OCI-LY7 (cell line): ENCODE results near the gene NCOA3. TPM values are rescaled to one million over a fixed set of nuclear protein-coding genes. Genes with fewer than 3 reads are reported as not detected.

Experiments used
- BruUV-seq: library from RNA; stranded (reverse); fragments of 400-500 nt; replicated peaks from 2 replicates; lab custom pipeline; 2021; lab: Mats Ljungman, UMichigan
- CTCF ChIA-PET: fragments of 300-600 bp; sonication (Branson Sonifier 250); formaldehyde crosslinking; loops from one replicate; lab custom pipeline; 2022; ENCODE audit warnings: antibody characterized with exemption; ENCODE audit not compliant: unreplicated experiment; lab: Charles Lee
- POLR2A ChIA-PET: fragments of 300-600 bp; sonication (Branson Sonifier 250); formaldehyde crosslinking; loops from one replicate; lab custom pipeline; 2022; ENCODE audit warnings: antibody characterized with exemption; lab: Charles Lee
- DNase-seq: peaks from one replicate; pipeline ENCODE4 v3.0.0-alpha.2; 2015; ENCODE audit warnings: low spot score
- H2AFZ ChIP-seq: fragments of 200-600 bp; sonication (generic), shearing (Covaris generic); 2 replicates; pipeline ENCODE4 v1.6.1; 2014; ENCODE audit warnings: mild to moderate bottlenecking, antibody characterized with exemption, low read length, moderate library complexity
- H3K27ac ChIP-seq: fragments of 200-600 bp; sonication (generic); 2 replicates; pipeline ENCODE4 v1.5.1; 2014; ENCODE audit warnings: mixed run types, low read depth, mild to moderate bottlenecking, moderate library complexity, low read length, inconsistent platforms; ENCODE audit not compliant: poor library complexity, severe bottlenecking
- H3K36me3 ChIP-seq: fragments of 200-600 bp; sonication (generic); 2 replicates; pipeline ENCODE4 v1.6.1; 2014; ENCODE audit warnings: mild to moderate bottlenecking, antibody characterized with exemption, low read length, moderate library complexity, mixed read lengths; ENCODE audit not compliant: insufficient read depth
- H3K4me1 ChIP-seq: fragments of 200-600 bp; sonication (generic); 2 replicates; pipeline ENCODE4 v1.5.1; 2014; ENCODE audit warnings: mild to moderate bottlenecking, low read length; ENCODE audit not compliant: insufficient read depth, poor library complexity, severe bottlenecking
- H3K4me2 ChIP-seq: fragments of 200-600 bp; sonication (generic); 2 replicates; pipeline ENCODE4 v1.6.1; 2014; ENCODE audit warnings: mild to moderate bottlenecking, low read length
- H3K4me3 ChIP-seq: fragments of 200-600 bp; sonication (generic); 2 replicates; pipeline ENCODE4 v1.5.1; 2014; ENCODE audit warnings: mild to moderate bottlenecking, low read depth, low read length; ENCODE audit not compliant: poor library complexity, severe bottlenecking
- H3K79me2 ChIP-seq: fragments of 200-600 bp; sonication (generic); 2 replicates; pipeline ENCODE4 v1.6.1; 2016; ENCODE audit warnings: low read depth, mild to moderate bottlenecking, low read length, moderate library complexity, mixed read lengths; ENCODE audit not compliant: insufficient read depth
- H3K9me2 ChIP-seq: fragments of 200-600 bp; sonication (generic); 2 replicates; pipeline ENCODE4 v1.6.1; 2016; ENCODE audit warnings: mild to moderate bottlenecking, low read length, mixed read lengths; ENCODE audit not compliant: insufficient read depth
- H3K9me3 ChIP-seq: fragments of 200-600 bp; sonication (generic); 2 replicates; pipeline ENCODE4 v1.6.1; 2014; ENCODE audit warnings: mild to moderate bottlenecking, mixed run types, low read length, mixed read lengths
- H4K20me1 ChIP-seq: fragments of 200-600 bp; sonication (generic); 2 replicates; pipeline ENCODE4 v1.6.1; 2014; ENCODE audit warnings: mild to moderate bottlenecking, antibody characterized with exemption, low read length, moderate library complexity, mixed read lengths; ENCODE audit not compliant: insufficient read depth
- EZH2phosphoT487 ChIP-seq: fragments of 200-600 bp; sonication (generic); IDR thresholded peaks from 2 replicates; pipeline ENCODE4 v1.6.1; 2018; ENCODE audit warnings: low read depth, borderline replicate concordance, mild to moderate bottlenecking, mixed run types, antibody characterized with exemption, low read length, moderate library complexity, mixed read lengths
- intact Hi-C: fragments of 100-400 bp; cut with micrococcal nuclease; formaldehyde crosslinking; loops from one replicate; pipeline ENCODE4 v1.10.0; 2022; ENCODE audit not compliant: unreplicated experiment
- total RNA-seq, 2 experiments: library from RNA; depleted of rRNA in 1 of 2; stranded (reverse); fragments of >200 nt in 1 of 2; shearing (Covaris generic) in 1 of 2; gene quantifications; 2 replicates each; pipeline ENCODE4 v1.2.3, GENCODE V29; 2014 to 2022
- TF ChIP-seq, protein P1 (sequence below): fragments of 200-600 bp; sonication (generic); conservative IDR thresholded peaks from 2 replicates; pipeline ENCODE4 v1.5.1; 2014; ENCODE audit warnings: mild to moderate bottlenecking, antibody characterized with exemption, low read length, moderate library complexity, mixed read lengths

The NCOA3 gene
- total RNA-seq, 2 experiments from 2014 or later = 50.5 to 75.6 TPM

DNA sequence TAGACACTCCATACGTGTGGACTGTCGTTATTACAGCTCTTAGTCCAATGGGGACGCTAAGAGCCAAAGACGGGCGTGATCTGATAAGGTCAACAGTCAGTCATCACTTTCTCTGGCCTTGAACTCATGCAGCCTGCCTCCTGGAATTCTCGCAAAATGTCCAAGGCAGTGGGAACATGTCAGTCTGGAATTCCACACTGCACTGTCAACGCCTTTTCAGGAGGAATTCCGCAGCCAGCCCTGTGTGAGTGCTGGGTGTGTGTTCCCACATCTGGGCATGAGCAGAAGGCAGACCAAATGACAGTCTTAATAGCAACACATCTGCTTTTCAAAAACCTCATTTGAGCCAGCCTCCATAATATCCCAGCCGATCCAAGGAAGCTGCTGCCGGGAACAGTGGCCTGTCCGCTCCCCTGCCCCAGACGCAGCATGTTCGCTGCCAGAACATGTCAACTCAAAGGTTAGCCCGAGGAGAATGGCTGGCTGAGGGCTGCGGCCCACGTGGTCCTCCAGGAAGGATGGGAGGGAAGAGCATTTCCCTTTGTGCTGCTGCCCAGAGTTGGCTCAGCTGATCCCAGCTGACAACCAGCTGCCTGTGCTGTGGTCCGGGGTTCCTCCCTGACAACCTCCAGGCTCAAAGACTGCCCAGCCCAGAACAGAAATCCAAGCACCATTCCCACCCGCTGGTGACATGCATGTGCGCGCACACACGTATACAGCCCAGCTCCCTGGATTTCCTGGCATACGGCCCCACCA, 180.5 kb downstream of the NCOA3 start:
- POLR2A ChIA-PET = no interaction called here
- intact Hi-C loops = no loop called here
- BruUV-seq = no TSS peak
- H3K36me3 ChIP-seq = no peaks in the 10 kb centered on the region
- DNase-seq = no peak
- no peak for TF ChIP-seq EZH2phosphoT487
- H3K27ac ChIP-seq = no peak overlapping the region
- no peak overlapping the region for H3K4me2 ChIP-seq
- no peak overlapping the region for H2AFZ ChIP-seq
- H3K9me2 ChIP-seq = no peaks in the 10 kb centered on the region
- CTCF ChIA-PET = no interaction called here
- H3K4me3 ChIP-seq = no peak overlapping the region
- no peaks in the 10 kb centered on the region for H4K20me1 ChIP-seq
- H3K9me3 ChIP-seq = no peaks in the 10 kb centered on the region
- H3K4me1 ChIP-seq = no peaks in the 10 kb centered on the region
- no peaks in the 10 kb centered on the region for H3K79me2 ChIP-seq

DNA sequence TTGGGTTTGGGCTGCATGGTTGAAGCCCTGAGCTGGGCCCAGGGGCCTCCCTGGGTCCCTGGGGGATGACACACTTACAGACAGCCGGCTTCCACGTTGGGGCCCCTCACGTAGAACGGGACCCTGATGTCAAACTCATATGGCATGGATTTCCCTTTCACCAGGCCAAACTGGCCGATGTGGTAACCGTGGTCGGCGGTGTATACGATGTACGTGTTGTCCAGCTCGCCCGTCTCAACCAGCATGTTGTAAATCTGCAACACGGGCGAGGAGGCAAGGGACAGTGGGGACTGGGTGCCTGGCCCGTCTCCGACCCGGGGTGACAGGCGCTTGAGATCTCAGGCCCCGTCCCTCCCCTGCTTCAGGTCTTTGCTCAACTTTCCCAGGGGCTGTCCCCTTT, 181.2 kb downstream of the NCOA3 start:
- no peaks in the 10 kb centered on the region for H3K9me3 ChIP-seq
- no TSS peak for BruUV-seq
- H2AFZ ChIP-seq = no peak overlapping the region
- H3K27ac ChIP-seq = no peak overlapping the region
- POLR2A ChIA-PET = no interaction called here
- no peak for DNase-seq
- no peaks in the 10 kb centered on the region for H4K20me1 ChIP-seq
- H3K9me2 ChIP-seq = no peaks in the 10 kb centered on the region
- no peak overlapping the region for H3K4me2 ChIP-seq
- TF ChIP-seq EZH2phosphoT487 = no peak
- TF ChIP-seq, protein P1, sequence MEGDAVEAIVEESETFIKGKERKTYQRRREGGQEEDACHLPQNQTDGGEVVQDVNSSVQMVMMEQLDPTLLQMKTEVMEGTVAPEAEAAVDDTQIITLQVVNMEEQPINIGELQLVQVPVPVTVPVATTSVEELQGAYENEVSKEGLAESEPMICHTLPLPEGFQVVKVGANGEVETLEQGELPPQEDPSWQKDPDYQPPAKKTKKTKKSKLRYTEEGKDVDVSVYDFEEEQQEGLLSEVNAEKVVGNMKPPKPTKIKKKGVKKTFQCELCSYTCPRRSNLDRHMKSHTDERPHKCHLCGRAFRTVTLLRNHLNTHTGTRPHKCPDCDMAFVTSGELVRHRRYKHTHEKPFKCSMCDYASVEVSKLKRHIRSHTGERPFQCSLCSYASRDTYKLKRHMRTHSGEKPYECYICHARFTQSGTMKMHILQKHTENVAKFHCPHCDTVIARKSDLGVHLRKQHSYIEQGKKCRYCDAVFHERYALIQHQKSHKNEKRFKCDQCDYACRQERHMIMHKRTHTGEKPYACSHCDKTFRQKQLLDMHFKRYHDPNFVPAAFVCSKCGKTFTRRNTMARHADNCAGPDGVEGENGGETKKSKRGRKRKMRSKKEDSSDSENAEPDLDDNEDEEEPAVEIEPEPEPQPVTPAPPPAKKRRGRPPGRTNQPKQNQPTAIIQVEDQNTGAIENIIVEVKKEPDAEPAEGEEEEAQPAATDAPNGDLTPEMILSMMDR = no peak
- intact Hi-C loops = no loop called here
- no peak overlapping the region for H3K4me3 ChIP-seq
- H3K36me3 ChIP-seq = no peaks in the 10 kb centered on the region
- no peaks in the 10 kb centered on the region for H3K4me1 ChIP-seq
- H3K79me2 ChIP-seq = no peaks in the 10 kb centered on the region
- CTCF ChIA-PET = no interaction called here

GRCh38 chr20:47684306-47685080, 182.8 kb downstream of the NCOA3 start:
- H3K79me2 ChIP-seq = no peaks in the 10 kb centered on the region
- CTCF ChIA-PET = no interaction called here
- H3K4me2 ChIP-seq = no peak overlapping the region
- H3K36me3 ChIP-seq = no peaks in the 10 kb centered on the region
- H3K9me2 ChIP-seq = no peaks in the 10 kb centered on the region
- TF ChIP-seq, protein P1 = no peak
- TF ChIP-seq EZH2phosphoT487 = no peak
- DNase-seq = no peak
- no peak overlapping the region for H2AFZ ChIP-seq
- no TSS peak for BruUV-seq
- H3K27ac ChIP-seq = no peak overlapping the region
- no peak overlapping the region for H3K4me3 ChIP-seq
- no peaks in the 10 kb centered on the region for H4K20me1 ChIP-seq
- intact Hi-C loops = no loop called here
- no peaks in the 10 kb centered on the region for H3K4me1 ChIP-seq
- H3K9me3 ChIP-seq = no peaks in the 10 kb centered on the region
- POLR2A ChIA-PET = no interaction called here
